Adipose tissue (tissue), 3 donors: ENCODE measurements around the gene HSFX4. TPM values are rescaled to one million over a fixed set of nuclear protein-coding genes. Genes with fewer than 3 reads are reported as not detected.
"Not testable (repeated sequence)": the region's sequence is repeated elsewhere in the genome, so short reads cannot be mapped to it uniquely, and the experiment has no call there.

Experiments
- H3K27ac ChIP-seq: one replicate; pipeline ENCODE4 v1.5.1; 2013; ENCODE audit warnings: low read depth, low read length
- WGBS, 3 donors: extraction: QIAGEN DNeasy Blood & Tissue Kit; methylation state at CpG; one replicate each; pipeline ENCODE4 v1.1.7; 2013; 5-methylcytosine and 5-hydroxymethylcytosine counted together
- polyA plus RNA-seq, 3 donors: library from polyadenylated mRNA; stranded (reverse); fragments of 200-250 nt; gene quantifications; one replicate each; pipeline ENCODE4 v1.2.3, GENCODE V29; 2013
- donor health status: healthy with polysubstance abuse.
- donor health status: Bipolar disorder and iron deficiency.
- donor health status: healthy.

The HSFX4 gene
- polyA plus RNA-seq, 3 donors: 0.12 TPM; not detected in 2

- 90 to 100% methylated on average over 1 of the region's 5 CpGs; no CpG with 5 or more reads in 1 of the 3 donors for WGBS, 3 donors
- not testable (repeated sequence) for H3K27ac ChIP-seq
These were observed 3.6 kb downstream of the HSFX4 start for GRCh38 chrX:149932970-149933369.

DNA sequence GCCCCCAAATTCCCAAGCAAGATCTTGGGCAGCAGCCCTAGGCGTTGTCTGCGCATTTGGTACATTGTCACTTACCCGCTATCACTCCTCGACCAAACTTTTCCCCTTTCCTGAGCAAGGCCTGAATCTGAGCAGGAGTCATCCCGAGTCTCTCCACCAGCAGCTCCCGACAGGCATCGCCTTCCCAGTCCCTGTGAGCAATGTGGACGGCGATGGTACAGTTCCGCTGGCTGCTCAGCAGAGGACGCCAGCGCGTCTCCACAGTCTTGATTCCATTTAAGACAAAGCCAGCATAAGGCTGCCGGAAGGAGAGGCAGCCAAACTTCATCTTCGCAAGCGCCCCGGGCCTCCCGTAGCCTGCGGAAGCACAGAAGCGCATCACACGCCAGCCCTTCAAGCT, 4.2 kb downstream of the HSFX4 start:
- WGBS, 3 donors: 79 to 93% (median 79%) methylated on average over 9 to 16 of the region's 21 CpGs
- not testable (repeated sequence) for H3K27ac ChIP-seq

DNA sequence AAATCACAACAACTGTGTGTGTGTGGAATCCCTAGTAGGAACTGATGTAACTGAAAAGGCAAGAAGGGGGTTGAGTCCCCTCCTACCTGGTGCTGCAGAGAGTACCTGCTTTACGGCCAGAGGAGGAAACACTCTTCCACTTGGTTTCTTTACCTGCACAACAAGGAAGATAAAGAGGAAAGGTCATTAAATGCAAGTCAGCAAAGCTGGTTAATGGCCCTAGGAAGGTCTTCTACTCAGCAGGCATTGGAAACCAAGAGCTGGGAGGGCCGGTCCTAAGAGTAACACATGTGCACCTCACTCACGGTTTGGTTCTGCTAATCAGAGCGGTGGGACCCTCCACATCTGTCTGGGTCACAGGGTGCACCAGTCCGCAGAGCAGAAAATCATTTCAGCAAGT, 8.0 kb downstream of the HSFX4 start:
- WGBS, 3 donors: 14 to 56% (median 48%) methylated on average over 4 to 5 of the region's 5 CpGs
- not testable (repeated sequence) for H3K27ac ChIP-seq

DNA sequence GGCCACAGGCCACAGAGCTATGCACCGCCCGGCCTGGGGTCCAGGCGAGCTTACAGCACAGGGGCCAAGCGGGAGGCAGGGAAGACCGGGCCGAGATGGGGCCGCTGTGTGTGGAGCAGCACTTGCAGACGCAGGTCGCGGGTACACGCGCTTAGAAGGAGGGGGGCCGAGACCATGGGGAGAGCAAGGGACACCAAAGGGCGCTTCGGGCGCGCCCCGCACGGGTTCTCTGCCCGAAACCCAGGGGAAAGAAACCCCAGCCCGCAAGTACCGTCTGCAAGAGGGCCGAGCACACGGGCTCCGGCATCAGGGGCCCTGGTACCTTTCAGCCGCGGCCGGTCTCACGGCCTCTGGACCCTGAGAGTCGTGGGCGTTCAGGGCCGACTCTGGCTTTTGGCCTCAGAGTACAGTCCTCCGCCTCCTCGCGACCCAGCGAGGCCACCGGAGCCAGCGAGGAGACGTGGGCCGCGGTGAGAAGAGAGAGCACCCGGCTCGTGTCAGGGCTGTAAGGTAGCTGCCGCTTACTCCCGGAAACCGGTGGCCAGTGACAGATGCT, 8.6 kb downstream of the HSFX4 start:
- 1 to 46% (median 1%) methylated on average over 30 to 46 of the region's 46 CpGs for WGBS, 3 donors
- no peak overlapping the region for H3K27ac ChIP-seq

DNA sequence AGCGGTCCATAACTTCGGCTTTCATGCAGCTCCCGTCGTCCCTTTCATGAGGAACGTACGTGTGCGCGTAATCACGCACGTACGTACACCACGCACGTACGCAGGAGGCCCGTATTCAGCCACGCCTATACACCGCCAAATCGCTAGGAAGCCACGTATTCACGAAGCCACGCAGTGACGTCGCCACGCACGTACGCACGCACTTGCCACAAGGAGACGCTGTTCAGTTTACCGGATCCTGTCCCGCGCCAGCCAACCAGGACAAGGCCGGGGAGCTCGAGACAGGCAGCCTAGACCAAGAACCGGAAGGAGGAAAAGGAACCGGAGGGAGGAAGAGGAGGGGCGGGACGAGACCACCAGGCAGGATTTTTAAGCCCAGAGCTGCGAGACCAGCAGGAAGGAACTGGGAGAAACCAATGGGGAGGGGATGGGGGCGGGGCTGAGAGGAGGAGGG, 9.1 kb downstream of the HSFX4 start, which contains the start of gene EOLA2:
TSS of gene EOLA2 (minus strand) at position 65 of the 454 bp plus-strand sequence. CDS start 4,617 bp downstream, outside the sequence.
- WGBS, 3 donors: 1 to 24% (median 1%) methylated on average over 33 to 39 of the region's 39 CpGs
- no peak within 1 kb of the TSS for H3K27ac ChIP-seq

DNA sequence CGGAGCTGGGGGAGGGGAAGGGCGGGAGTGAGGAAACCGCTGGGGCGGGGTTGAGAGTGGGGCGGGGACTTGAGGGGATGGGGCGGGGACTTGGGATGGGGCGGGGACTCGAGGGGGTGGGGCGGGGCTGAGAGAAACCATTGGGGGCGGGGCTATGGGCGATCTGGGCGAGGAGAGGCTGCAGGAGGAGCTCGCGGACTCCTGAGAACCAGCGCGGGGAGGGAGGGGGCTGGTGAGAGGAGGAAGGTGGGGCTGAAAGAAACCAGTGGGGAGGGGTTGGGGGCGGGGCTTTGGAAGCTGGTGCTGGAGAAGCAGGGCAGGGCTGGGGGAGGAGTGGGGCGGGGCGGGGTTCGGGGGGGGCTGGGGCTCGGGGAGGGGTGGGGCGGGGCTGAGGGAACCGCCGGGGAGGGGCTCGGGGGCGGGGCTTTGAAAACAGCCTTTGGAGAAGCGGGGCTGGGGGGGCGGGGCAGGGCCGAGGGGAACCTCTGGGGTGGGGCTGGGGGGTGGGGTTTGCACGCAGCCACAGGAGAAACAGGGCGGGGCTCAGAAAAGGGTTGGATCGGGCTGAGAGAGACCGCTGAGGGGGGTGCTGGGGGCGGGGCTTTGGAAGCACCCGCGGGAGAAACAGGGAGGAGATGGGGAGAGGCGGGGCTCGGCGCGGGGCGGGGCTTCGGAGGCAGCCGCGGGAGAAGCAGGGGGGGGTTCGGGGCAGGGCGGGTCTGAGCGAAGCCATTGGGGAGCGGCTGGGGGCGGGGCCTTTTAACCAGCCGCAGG, 9.7 kb downstream of the HSFX4 start:
- H3K27ac ChIP-seq: no peak overlapping the region
- WGBS, 3 donors: 0 to 34% (median 3%) methylated on average over 2 to 35 of the region's 50 CpGs

GRCh38 chrX:149939655-149939904, 10.2 kb downstream of the HSFX4 start:
- 0 to 29% (median 1%) methylated on average over 5 to 17 of the region's 17 CpGs for WGBS, 3 donors
- no peak overlapping the region for H3K27ac ChIP-seq

- 1 to 42% (median 1%) methylated on average over 16 to 27 of the region's 27 CpGs for WGBS, 3 donors
These were observed 10.7 kb downstream of the HSFX4 start for GRCh38 chrX:149939905-149940673.

GRCh38 chrX:149940674-149941024, 11.3 kb downstream of the HSFX4 start:
- H3K27ac ChIP-seq: not testable (repeated sequence)
- WGBS, 3 donors: 9 to 40% (median 17%) methylated on average over 8 to 10 of the region's 11 CpGs

More at GRCh38 chrX:149939905-149940673, 10.7 kb downstream of the HSFX4 start:
- H3K27ac ChIP-seq: no peak overlapping the region

DNA sequence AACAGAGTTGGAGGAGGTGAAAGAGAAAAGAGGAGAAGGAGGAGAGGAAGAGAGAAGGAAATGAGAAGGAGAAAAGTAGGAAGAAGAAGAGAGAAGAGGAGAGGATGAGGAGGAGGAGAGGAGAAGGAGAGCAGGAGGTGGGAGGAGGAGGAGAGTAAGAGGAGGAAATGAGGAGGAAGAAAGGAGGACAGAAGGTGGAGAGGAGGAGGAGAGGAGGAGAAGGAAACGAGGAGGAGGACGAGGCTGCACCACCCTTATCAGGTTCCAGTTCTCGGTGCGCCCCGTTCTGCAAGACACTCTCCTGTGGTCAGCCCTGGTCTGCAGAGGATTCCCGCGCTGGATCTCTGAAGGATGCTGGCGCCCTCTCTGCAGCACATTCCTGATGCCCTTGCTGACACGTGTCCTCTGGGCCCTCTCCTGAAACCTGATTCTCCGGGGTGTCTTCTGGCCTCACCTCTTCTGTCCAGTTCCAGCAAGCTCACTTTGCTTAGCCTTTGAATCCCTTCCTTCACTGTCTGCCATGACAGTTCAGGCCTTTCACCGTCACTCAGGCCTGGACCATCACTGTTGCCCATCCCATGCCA, 15.8 kb downstream of the HSFX4 start:
- 59 to 84% (median 76%) methylated on average over 8 to 11 of the region's 11 CpGs for WGBS, 3 donors
- not testable (repeated sequence) for H3K27ac ChIP-seq

- 67 to 99% (median 68%) methylated on average over 4 to 7 of the region's 9 CpGs for WGBS, 3 donors
- H3K27ac ChIP-seq: not testable (repeated sequence)
These were observed 16.4 kb downstream of the HSFX4 start for GRCh38 chrX:149945820-149946219.

GRCh38 chrX:149946932-149947331, 17.6 kb downstream of the HSFX4 start:
- no CpG with 5 or more reads among the region's 3 CpGs for WGBS, 3 donors
- H3K27ac ChIP-seq: not testable (repeated sequence)

GRCh38 chrX:149948016-149948415, 18.6 kb downstream of the HSFX4 start:
- 55 to 83% (median 70%) methylated on average over 3 of the region's 3 CpGs for WGBS, 3 donors
- no peak overlapping the region for H3K27ac ChIP-seq

- 49 to 60% (median 59%) methylated on average over 6 of the region's 6 CpGs for WGBS, 3 donors
- no peak overlapping the region for H3K27ac ChIP-seq
These were observed 20.5 kb downstream of the HSFX4 start for GRCh38 chrX:149949743-149950436.

- no peak overlapping the region for H3K27ac ChIP-seq
- 9 to 13% (median 10%) methylated on average over 1 of the region's 1 CpG for WGBS, 3 donors
These were observed 21.3 kb downstream of the HSFX4 start for GRCh38 chrX:149950681-149951080.

DNA sequence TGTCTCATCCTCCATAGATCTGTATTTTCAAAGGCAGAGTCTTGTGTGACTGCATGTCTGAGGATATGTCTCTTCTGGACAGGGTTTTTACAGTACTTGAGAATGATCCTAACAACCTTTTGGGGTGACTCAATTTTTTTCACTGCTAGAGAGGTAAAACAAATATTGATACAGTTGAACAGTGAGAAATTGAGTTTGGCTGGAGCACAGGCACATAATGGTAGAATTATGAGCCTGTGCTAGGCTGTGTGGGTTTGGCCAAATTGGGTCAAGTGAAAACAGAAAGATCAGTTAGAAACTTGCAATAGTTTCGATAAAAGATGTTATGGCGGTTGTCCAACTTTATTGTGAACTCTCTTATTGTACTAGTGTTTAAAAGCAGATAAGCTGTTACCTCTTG, 32.2 kb downstream of the HSFX4 start:
- H3K27ac ChIP-seq: no peak overlapping the region
- 52 to 89% (median 72%) methylated on average over 2 of the region's 2 CpGs for WGBS, 3 donors

DNA sequence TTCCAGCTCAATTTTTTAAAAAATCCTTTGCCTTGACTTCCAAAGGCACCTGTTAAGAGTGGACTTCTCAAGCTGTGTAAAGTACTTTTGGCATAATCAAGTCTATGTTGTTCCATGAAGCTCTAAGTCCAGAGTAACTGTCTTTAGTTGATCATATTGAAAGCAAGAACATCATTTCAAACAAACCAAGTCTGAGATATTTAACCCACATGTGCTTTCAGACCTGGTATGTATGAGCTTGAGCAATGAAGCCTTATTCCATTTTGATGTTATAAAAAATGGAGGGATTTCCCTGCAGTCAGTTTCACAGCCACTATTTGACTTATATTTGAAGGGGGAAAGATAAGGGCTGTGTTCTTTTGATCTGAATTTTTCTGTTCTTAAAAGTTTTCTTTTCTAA, 32.6 kb downstream of the HSFX4 start:
- H3K27ac ChIP-seq: no peak overlapping the region

GRCh38 chrX:149962859-149963757, 33.7 kb downstream of the HSFX4 start:
- H3K27ac ChIP-seq: no peak overlapping the region
- 32 to 42% (median 42%) methylated on average over 9 of the region's 9 CpGs for WGBS, 3 donors
